Dendritic cell treated with granulocyte-macrophage colony-stimulating factor and Interleukin-4, amounts not matched to agents 40 ng/mL and 50 ng/mL, for 4 days (primary cell): ENCODE data around the gene ALDOB.
A peak's percentile ranks its signal among the peaks of the same experiment; 100 is the strongest.

Experiments used
- H3K27ac Mint-ChIP-seq: one replicate; pipeline ENCODE4 v1.8.0; 2022; ENCODE audit warnings: mild to moderate bottlenecking, mixed read lengths
- H3K27me3 Mint-ChIP-seq: one replicate; pipeline ENCODE4 v1.8.0; 2022; ENCODE audit warnings: mild to moderate bottlenecking, mixed read lengths
- H3K36me3 Mint-ChIP-seq: one replicate; pipeline ENCODE4 v1.8.0; 2022; ENCODE audit warnings: low read depth, mixed read lengths
- H3K4me1 Mint-ChIP-seq: one replicate; pipeline ENCODE4 v1.8.0; 2022; ENCODE audit warnings: low read depth, mixed read lengths
- H3K4me3 Mint-ChIP-seq: one replicate; pipeline ENCODE4 v1.8.0; 2022; ENCODE audit warnings: mild to moderate bottlenecking, moderate library complexity, mixed read lengths
- H3K9me3 Mint-ChIP-seq: one replicate; pipeline ENCODE4 v1.8.0; 2022; ENCODE audit warnings: mixed read lengths
- intact Hi-C: fragments of 100-400 bp; cut with micrococcal nuclease; formaldehyde crosslinking; loops from one replicate; pipeline ENCODE4 v1.15.0; 2022

The ALDOB gene

GRCh38 chr9:101427957-101428655, 7.5 kb downstream of the ALDOB start:
- Mint-ChIP-seq H3K27ac (no peak overlapping the region), H3K9me3 (no peaks in the 10 kb centered on the region), H3K4me3 (no peak overlapping the region), H3K36me3 (no peaks in the 10 kb centered on the region), H3K4me1 (no peaks in the 10 kb centered on the region), H3K27me3 (no peaks in the 10 kb centered on the region)
- intact Hi-C loops: no loop called here

GRCh38 chr9:101427358-101427757, 8.2 kb downstream of the ALDOB start:
- Mint-ChIP-seq H3K4me3 (no peak overlapping the region), H3K27me3 (no peaks in the 10 kb centered on the region), H3K36me3 (no peaks in the 10 kb centered on the region), H3K9me3 (no peaks in the 10 kb centered on the region), H3K4me1 (no peaks in the 10 kb centered on the region), H3K27ac (no peak overlapping the region)
- intact Hi-C loops: no loop called here

- H3K4me1 Mint-ChIP-seq: peaks cover 6% of the 10 kb centered on the region
- H3K27ac Mint-ChIP-seq: no peak overlapping the region
- intact Hi-C loops: no loop called here
- H3K36me3 Mint-ChIP-seq: no peaks in the 10 kb centered on the region
- peaks cover 18% of the 10 kb centered on the region for H3K9me3 Mint-ChIP-seq
- H3K27me3 Mint-ChIP-seq: no peaks in the 10 kb centered on the region
- H3K4me3 Mint-ChIP-seq: no peak overlapping the region
Observed at GRCh38 chr9:101421653-101422065, 13.9 kb downstream of the ALDOB start.

DNA sequence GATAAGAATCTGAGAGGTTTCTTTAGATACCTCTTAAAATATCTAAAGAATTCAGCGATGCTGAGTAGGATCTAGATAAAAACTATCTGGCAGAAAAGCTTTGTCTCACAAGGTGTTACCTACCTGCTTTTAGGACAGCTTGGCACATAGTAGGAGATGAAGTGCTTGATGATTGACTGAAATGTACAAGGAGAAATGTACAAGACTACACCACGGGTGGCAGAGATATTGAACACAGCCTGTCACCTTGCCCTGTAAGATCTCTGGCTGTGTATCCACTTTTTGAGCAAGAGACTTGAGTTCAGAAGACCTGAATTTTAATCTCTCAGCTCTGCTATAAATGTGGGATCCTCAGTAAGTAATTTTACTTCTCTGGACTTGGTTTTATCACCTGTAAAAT, 15.7 kb downstream of the ALDOB start:
- Mint-ChIP-seq H3K27ac (no peak overlapping the region), H3K36me3 (no peaks in the 10 kb centered on the region), H3K9me3 (peaks cover 25% of the 10 kb centered on the region), H3K27me3 (no peaks in the 10 kb centered on the region), H3K4me3 (no peak overlapping the region), H3K4me1 (peaks cover 6% of the 10 kb centered on the region)
- intact Hi-C loops: no loop called here

- Mint-ChIP-seq H3K4me3 (no peak overlapping the region), H3K27ac (no peak overlapping the region), H3K4me1 (peaks cover 6% of the 10 kb centered on the region), H3K36me3 (no peaks in the 10 kb centered on the region), H3K9me3 (peaks cover 36% of the 10 kb centered on the region), H3K27me3 (no peaks in the 10 kb centered on the region)
- intact Hi-C loops: no loop called here
Observed at GRCh38 chr9:101418518-101419430, 16.8 kb downstream of the ALDOB start.

GRCh38 chr9:101417977-101418376, 17.6 kb downstream of the ALDOB start:
- Mint-ChIP-seq H3K4me1 (peaks cover 6% of the 10 kb centered on the region), H3K9me3 (peaks cover 44% of the 10 kb centered on the region), H3K4me3 (no peak overlapping the region), H3K27me3 (no peaks in the 10 kb centered on the region), H3K27ac (no peak overlapping the region), H3K36me3 (no peaks in the 10 kb centered on the region)
- intact Hi-C loops: no loop called here

DNA sequence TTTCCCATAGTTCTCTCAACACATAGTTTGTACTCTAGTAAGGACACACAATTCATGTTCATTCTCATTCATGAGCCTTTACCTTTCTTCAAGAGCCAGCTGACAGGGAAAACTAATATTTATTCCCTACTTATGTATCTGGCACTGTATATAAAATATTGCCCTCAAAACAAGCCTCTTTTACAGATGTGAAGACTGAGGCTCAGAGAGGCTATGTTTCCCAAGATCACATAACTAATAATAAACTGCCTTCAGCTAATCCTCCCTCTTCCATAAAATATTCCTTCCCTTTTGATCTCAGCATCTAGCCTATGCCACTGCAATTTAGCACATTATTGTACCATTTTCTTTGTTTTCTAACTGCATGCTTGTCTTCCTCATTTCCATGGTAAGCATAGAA, 18.2 kb downstream of the ALDOB start:
- intact Hi-C loops: no loop called here
- no peaks in the 10 kb centered on the region for H3K27me3 Mint-ChIP-seq
- no peaks in the 10 kb centered on the region for H3K36me3 Mint-ChIP-seq
- no peak overlapping the region for H3K4me3 Mint-ChIP-seq
- no peak overlapping the region for H3K27ac Mint-ChIP-seq
- H3K4me1 Mint-ChIP-seq: peaks cover 6% of the 10 kb centered on the region
- peaks cover 50% of the 10 kb centered on the region for H3K9me3 Mint-ChIP-seq

- Mint-ChIP-seq H3K27ac (no peak overlapping the region), H3K4me1 (peaks cover 6% of the 10 kb centered on the region), H3K36me3 (no peaks in the 10 kb centered on the region), H3K4me3 (no peak overlapping the region), H3K9me3 (peaks cover 68% of the 10 kb centered on the region), H3K27me3 (no peaks in the 10 kb centered on the region)
- intact Hi-C loops: no loop called here
Observed at GRCh38 chr9:101415578-101415977, 20.0 kb downstream of the ALDOB start.

DNA sequence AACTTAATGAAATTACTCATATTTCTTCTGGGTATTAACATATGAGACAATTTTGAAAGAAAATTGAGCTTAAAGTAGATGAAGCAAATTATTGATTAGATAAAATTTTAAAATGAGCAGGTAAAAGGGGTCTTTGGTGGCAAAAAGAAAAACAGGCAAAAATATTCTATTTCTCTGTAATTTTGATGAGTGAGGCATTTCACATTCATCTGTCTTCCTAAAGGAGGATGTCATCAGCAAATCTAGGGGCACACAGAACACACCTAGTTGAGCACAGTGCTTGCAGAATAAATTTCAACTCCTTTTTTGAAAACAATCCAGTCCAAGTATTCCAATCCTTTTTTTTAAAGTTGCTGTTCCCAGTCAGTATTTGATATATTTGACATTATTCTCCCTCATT, 20.7 kb downstream of the ALDOB start:
- Mint-ChIP-seq H3K27ac (no peak overlapping the region), H3K4me3 (no peak overlapping the region), H3K27me3 (no peaks in the 10 kb centered on the region), H3K36me3 (no peaks in the 10 kb centered on the region), H3K4me1 (peaks cover 6% of the 10 kb centered on the region), H3K9me3 (peaks cover 76% of the 10 kb centered on the region)
- intact Hi-C loops: no loop called here

DNA sequence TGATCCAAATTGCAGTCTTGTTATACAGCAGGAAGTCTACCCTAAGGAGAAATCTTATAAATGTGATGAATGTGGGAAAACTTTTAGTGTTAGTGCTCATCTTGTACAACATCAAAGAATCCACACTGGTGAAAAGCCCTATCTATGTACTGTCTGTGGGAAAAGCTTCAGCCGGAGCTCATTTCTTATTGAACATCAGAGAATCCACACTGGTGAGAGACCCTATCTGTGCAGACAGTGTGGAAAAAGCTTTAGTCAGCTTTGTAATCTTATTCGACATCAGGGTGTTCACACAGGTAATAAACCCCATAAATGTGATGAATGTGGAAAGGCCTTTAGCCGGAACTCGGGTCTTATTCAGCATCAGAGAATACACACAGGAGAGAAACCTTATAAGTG, 26.5 kb downstream of the ALDOB start:
- no peak overlapping the region for H3K27ac Mint-ChIP-seq
- peaks cover 97% of the 10 kb centered on the region for H3K9me3 Mint-ChIP-seq
- H3K4me1 Mint-ChIP-seq: no peaks in the 10 kb centered on the region
- no peak overlapping the region for H3K4me3 Mint-ChIP-seq
- no peaks in the 10 kb centered on the region for H3K27me3 Mint-ChIP-seq
- peaks cover 53% of the 10 kb centered on the region for H3K36me3 Mint-ChIP-seq
- intact Hi-C loops: no loop called here

- Mint-ChIP-seq H3K27ac (no peak overlapping the region), H3K27me3 (no peaks in the 10 kb centered on the region), H3K9me3 (peaks cover 97% of the 10 kb centered on the region), H3K4me3 (no peak overlapping the region), H3K4me1 (no peaks in the 10 kb centered on the region), H3K36me3 (peaks cover 59% of the 10 kb centered on the region)
- intact Hi-C loops: no loop called here
Observed at GRCh38 chr9:101408374-101409078, 27.0 kb downstream of the ALDOB start.

DNA sequence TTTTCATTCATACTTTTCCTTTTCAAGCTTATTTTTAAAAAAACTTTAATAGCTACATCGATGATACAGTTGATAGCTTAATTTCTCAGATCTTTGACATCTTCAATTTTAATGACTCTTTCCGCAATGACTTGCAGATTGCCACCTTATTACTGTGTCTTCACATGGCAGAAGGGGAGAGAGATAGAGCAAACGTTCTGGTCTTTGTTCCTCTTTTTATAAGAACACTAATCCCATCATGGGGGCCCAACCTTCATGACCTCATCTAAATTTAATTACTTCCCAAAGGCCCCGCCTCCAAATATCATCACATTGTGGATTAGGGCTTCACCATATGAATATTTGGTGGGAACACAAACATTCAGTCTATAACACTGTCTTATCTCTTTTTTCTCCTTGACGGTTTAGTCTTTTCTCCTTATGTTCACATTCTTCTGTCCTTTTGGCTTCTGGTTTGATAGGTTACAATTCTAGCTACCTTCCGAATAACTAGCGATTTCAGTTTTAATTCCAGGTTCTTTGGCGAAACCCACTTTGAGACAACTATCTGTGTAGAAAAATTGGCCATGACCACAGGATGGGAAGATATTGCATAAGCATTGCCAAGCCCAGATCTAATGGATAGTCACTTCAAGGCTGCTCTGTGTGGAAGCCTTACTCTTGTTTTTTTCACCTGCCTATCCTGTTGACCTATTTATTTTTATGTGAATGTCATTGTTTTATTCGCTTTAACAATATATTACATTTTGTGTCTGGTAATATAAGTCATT, 31.9 kb downstream of the ALDOB start:
- Mint-ChIP-seq H3K4me3 (no peak overlapping the region), H3K4me1 (peaks cover 27% of the 10 kb centered on the region), H3K9me3 (peaks cover 85% of the 10 kb centered on the region), H3K27ac (no peak overlapping the region), H3K27me3 (no peaks in the 10 kb centered on the region), H3K36me3 (peaks cover 97% of the 10 kb centered on the region)
- intact Hi-C loops: no loop called here

- intact Hi-C loops: no loop called here
- Mint-ChIP-seq H3K27me3 (no peaks in the 10 kb centered on the region), H3K27ac (peak overlapping the region; percentile 95), H3K4me1 (peaks cover 44% of the 10 kb centered on the region), H3K4me3 (peak overlapping the region; percentile 94), H3K36me3 (peaks cover 88% of the 10 kb centered on the region), H3K9me3 (peaks cover 54% of the 10 kb centered on the region)
Observed at GRCh38 chr9:101400120-101400519, 35.5 kb downstream of the ALDOB start.
